ENCODE data around the gene SKI. TPM values are rescaled to one million over a fixed set of nuclear protein-coding genes. Genes with fewer than 3 reads are reported as not detected.
A peak's percentile ranks its signal among the peaks of the same experiment; 100 is the strongest.

SKI gene
- total RNA-seq, 1 donor from 2014 or later, result 53.8 TPM

- H3K4me1 ChIP-seq, result peaks cover 100% of the 10 kb centered on the region
- DNase-seq (ENCODE audit: extremely low spot score in 2 of 2), result no peak
- H3K27ac ChIP-seq, result peak overlapping the region; percentile 40
- intact Hi-C loops (cut with DNase I), result loop anchor here (5.0 kb wide), 1 partner anchor 41 kb away; no protein-coding TSS in a partner anchor
- no peaks in the 10 kb centered on the region for H3K36me3 ChIP-seq
- TF ChIP-seq POLR2A (IDR thresholded peaks at IDR 0.05) (no peak), POLR2AphosphoS5 (IDR thresholded peaks at IDR 0.05; ENCODE audit: insufficient read depth in 1 of 2, low read depth in 1 of 2) (no peak), CTCF (IDR thresholded peaks at IDR 0.05) (no peak)
- no peak overlapping the region for H3K4me3 ChIP-seq
- no peaks in the 10 kb centered on the region for H3K27me3 ChIP-seq
- no peaks in the 10 kb centered on the region for H3K9me3 ChIP-seq
Observed at GRCh38 chr1:2272686-2273400, 44.7 kb downstream of the SKI start.

GRCh38 chr1:2273401-2274090, 45.4 kb downstream of the SKI start:
- intact Hi-C loops (cut with DNase I), result loop anchor here (5.0 kb wide), 1 partner anchor 41 kb away; no protein-coding TSS in a partner anchor
- no peak overlapping the region for H3K4me3 ChIP-seq
- H3K9me3 ChIP-seq, result no peaks in the 10 kb centered on the region
- peaks cover 100% of the 10 kb centered on the region for H3K4me1 ChIP-seq
- no peaks in the 10 kb centered on the region for H3K27me3 ChIP-seq
- DNase-seq (ENCODE audit: extremely low spot score in 2 of 2), result no peak
- TF ChIP-seq CTCF (IDR thresholded peaks at IDR 0.05) (no peak), POLR2A (IDR thresholded peaks at IDR 0.05) (no peak), POLR2AphosphoS5 (IDR thresholded peaks at IDR 0.05; ENCODE audit: insufficient read depth in 1 of 2, low read depth in 1 of 2) (no peak)
- H3K36me3 ChIP-seq, result no peaks in the 10 kb centered on the region
- peak overlapping the region; percentile 40 for H3K27ac ChIP-seq

GRCh38 chr1:2274231-2274928, 46.3 kb downstream of the SKI start:
- H3K4me3 ChIP-seq, result no peak overlapping the region
- H3K27me3 ChIP-seq, result no peaks in the 10 kb centered on the region
- peaks cover 100% of the 10 kb centered on the region for H3K4me1 ChIP-seq
- H3K27ac ChIP-seq, result peak overlapping the region; percentile 40
- intact Hi-C loops (cut with DNase I), result loop anchor here (5.0 kb wide), 1 partner anchor 42 kb away; no protein-coding TSS in a partner anchor
- no peaks in the 10 kb centered on the region for H3K9me3 ChIP-seq
- no peaks in the 10 kb centered on the region for H3K36me3 ChIP-seq
- no peak for DNase-seq (ENCODE audit: extremely low spot score in 2 of 2)
- no peak for TF ChIP-seq POLR2A (IDR thresholded peaks at IDR 0.05)
- no peak for TF ChIP-seq POLR2AphosphoS5 (IDR thresholded peaks at IDR 0.05; ENCODE audit: insufficient read depth in 1 of 2, low read depth in 1 of 2)
- TF ChIP-seq CTCF (IDR thresholded peaks at IDR 0.05), result no peak

GRCh38 chr1:2274929-2275475, 46.9 kb downstream of the SKI start:
- intact Hi-C loops (cut with DNase I), result loop anchor here (5.0 kb wide), 1 partner anchor 43 kb away; no protein-coding TSS in a partner anchor
- H3K27ac ChIP-seq, result peak overlapping the region; percentile 40
- H3K27me3 ChIP-seq, result no peaks in the 10 kb centered on the region
- TF ChIP-seq POLR2A (IDR thresholded peaks at IDR 0.05) (no peak), POLR2AphosphoS5 (IDR thresholded peaks at IDR 0.05; ENCODE audit: insufficient read depth in 1 of 2, low read depth in 1 of 2) (no peak), CTCF (IDR thresholded peaks at IDR 0.05) (no peak)
- H3K9me3 ChIP-seq, result no peaks in the 10 kb centered on the region
- H3K36me3 ChIP-seq, result no peaks in the 10 kb centered on the region
- H3K4me3 ChIP-seq, result no peak overlapping the region
- no peak for DNase-seq (ENCODE audit: extremely low spot score in 2 of 2)
- peaks cover 100% of the 10 kb centered on the region for H3K4me1 ChIP-seq
